Right lobe of liver (tissue), 4 donors: ENCODE results near the gene SLC39A11.

ENCODE experiments used
- CTCF ChIP-seq, 4 donors: fragments of 200-600 bp in 3 of 4; fragments of 450-650 bp in 1 of 4; IDR thresholded peaks; one replicate each; pipeline versions ENCODE4 v1.5.1 to v1.8.0; 2016 to 2022; ENCODE audit warnings: antibody characterized with exemption in 4 of 4, mild to moderate bottlenecking in 2 of 4
- POLR2A ChIP-seq: fragments of 450-650 bp; IDR thresholded peaks from one replicate; pipeline ENCODE4 v1.6.1; 2017; ENCODE audit warnings: antibody characterized with exemption, mild to moderate bottlenecking
- donor health status: DM: no; HTN: no; CAD: no.
- donor health status: DM: no; HTN: no; CAD: no.
- donor health status: DM: no; HTN: yes; CAD: no.

- no peak for TF ChIP-seq CTCF (IDR thresholded peaks at IDR 0.05)
- no peak for TF ChIP-seq POLR2A
Measured at GRCh38 chr17:72935984-72936383, 156.5 kb downstream of the SLC39A11 start.
